Kidney epithelial cell (primary cell): ENCODE data around the gene TERB1. TPM values are rescaled to one million over a fixed set of nuclear protein-coding genes. Genes with fewer than 3 reads are reported as not detected.

Experiments used
- DNase-seq: peaks from one replicate; pipeline ENCODE4 v3.0.0-alpha.2; 2010; ENCODE audit warnings: low read depth
- H3K27me3 ChIP-seq: 2 replicates; pipeline ENCODE4 v1.6.0; 2011; ENCODE audit warnings: low read length; ENCODE audit not compliant: control insufficient read depth, insufficient read depth
- H3K36me3 ChIP-seq: 2 replicates; pipeline ENCODE4 v1.5.1; 2011; ENCODE audit warnings: low read length; ENCODE audit not compliant: control insufficient read depth, insufficient read depth
- H3K4me3 ChIP-seq: 2 replicates; pipeline ENCODE4 v1.5.1; 2011; ENCODE audit warnings: low read depth, mild to moderate bottlenecking, control low read depth, low read length
- total RNA-seq: library from RNA; depleted of rRNA; stranded (reverse); fragments of >200 nt; gene quantifications from 2 replicates; pipeline ENCODE4 v1.2.3, GENCODE V29; 2015
- TF ChIP-seq, protein P1 (sequence below): IDR thresholded peaks from 2 replicates; pipeline ENCODE4 v1.5.1; 2011; ENCODE audit warnings: mild to moderate bottlenecking, moderate library complexity, low read length, control low read depth, inconsistent platforms; ENCODE audit not compliant: insufficient read depth, poor library complexity, severe bottlenecking

The TERB1 gene
- total RNA-seq, 1 donor from 2014 or later = not detected

DNA sequence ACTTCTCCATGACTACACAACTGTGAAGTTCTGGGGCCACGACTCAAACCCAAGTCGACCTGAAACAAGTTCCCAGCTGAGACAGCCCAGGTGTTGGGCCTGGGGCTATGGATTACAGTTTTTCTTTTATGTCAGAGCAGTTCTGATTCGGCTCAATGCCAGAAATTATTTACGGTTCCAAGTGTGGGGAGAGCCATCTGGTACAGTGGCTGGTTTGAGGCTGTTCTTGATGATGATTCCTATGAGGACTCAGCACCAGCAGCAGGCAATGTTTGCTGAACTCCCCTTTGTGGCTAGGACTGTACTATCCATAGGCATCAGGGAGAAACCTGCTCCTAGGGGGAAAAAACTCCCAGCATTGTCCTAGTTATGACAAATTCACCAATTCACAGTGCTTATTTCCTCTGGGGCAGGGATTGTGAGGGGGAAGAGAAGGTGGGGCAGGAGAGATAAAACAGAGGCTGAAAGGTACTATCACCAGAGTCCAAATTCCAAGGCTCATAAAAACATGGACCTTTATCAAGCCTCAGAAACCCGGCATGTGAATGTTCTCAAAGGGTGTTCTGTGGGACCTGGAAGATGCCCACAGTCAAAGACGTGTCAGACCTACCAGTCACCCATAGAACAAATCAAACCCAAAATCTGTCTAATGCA is 86.6 kb downstream of the TERB1 start:
- TF ChIP-seq, protein P1, sequence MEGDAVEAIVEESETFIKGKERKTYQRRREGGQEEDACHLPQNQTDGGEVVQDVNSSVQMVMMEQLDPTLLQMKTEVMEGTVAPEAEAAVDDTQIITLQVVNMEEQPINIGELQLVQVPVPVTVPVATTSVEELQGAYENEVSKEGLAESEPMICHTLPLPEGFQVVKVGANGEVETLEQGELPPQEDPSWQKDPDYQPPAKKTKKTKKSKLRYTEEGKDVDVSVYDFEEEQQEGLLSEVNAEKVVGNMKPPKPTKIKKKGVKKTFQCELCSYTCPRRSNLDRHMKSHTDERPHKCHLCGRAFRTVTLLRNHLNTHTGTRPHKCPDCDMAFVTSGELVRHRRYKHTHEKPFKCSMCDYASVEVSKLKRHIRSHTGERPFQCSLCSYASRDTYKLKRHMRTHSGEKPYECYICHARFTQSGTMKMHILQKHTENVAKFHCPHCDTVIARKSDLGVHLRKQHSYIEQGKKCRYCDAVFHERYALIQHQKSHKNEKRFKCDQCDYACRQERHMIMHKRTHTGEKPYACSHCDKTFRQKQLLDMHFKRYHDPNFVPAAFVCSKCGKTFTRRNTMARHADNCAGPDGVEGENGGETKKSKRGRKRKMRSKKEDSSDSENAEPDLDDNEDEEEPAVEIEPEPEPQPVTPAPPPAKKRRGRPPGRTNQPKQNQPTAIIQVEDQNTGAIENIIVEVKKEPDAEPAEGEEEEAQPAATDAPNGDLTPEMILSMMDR = no peak
- H3K27me3 ChIP-seq = no peaks in the 10 kb centered on the region
- H3K36me3 ChIP-seq = peaks cover 1% of the 10 kb centered on the region
- no peak for DNase-seq
- H3K4me3 ChIP-seq = no peak overlapping the region

DNA sequence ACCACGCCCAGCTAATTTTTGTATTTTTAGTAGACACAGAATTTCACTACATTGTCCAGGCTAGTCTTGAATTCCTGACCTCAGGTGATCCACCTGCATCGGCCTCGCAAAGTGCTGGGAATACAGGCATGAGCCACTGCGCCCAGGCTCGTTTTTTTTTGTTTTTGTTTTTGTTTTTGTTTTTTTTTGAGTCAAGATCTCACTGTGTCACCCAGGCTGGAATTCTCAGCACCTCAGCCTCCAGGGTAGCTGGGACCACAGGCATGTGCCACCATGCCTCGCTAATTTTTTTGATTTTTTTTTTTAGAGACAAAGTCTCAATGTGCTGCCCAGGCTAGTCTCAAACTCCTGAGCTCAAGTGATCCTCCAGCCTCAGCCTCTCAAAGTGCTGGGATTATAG is 87.3 kb downstream of the TERB1 start:
- no peak for DNase-seq
- no peak overlapping the region for H3K4me3 ChIP-seq
- peaks cover 1% of the 10 kb centered on the region for H3K36me3 ChIP-seq
- TF ChIP-seq, protein P1 = no peak
- H3K27me3 ChIP-seq = no peaks in the 10 kb centered on the region

DNA sequence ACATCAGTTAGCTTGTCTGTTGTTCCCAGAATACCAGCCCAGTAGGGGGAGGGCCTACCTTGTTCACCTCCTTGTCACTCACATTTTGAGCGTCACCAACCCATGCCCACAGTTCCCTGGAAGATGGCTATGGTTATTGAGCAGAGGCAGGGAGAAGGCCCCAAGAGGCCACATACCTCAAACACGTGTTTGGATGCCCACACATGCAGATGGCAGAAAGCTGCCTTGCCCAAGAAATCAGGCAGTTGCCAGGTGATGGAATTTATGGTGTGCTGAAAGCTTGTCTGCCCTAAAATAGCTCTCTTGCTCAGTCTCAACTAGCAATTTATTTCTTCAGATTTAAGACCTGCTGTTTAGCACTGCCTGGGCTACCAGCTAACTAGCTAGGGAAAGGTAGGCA is 88.3 kb downstream of the TERB1 start:
- DNase-seq = no peak
- no peaks in the 10 kb centered on the region for H3K27me3 ChIP-seq
- TF ChIP-seq, protein P1 = no peak
- peaks cover 1% of the 10 kb centered on the region for H3K36me3 ChIP-seq
- no peak overlapping the region for H3K4me3 ChIP-seq

DNA sequence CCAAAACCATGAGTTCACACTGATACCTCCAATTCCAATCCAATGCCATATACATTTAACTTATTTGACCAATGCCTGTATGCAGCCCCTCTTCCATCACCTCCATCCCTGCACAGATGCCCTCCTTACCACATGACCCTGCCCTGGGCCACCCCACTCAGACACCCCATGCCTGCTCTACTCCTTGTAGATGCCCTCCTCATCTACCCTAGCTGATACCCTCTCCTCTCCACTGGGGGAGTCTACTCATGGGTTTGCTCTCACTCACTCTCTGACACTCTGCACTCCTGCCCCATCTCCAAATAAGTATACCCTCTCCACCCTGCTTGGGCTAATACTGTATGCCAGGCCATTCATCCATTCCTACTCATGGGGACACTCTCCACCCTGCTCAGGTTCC is 88.9 kb downstream of the TERB1 start:
- H3K36me3 ChIP-seq = no peaks in the 10 kb centered on the region
- no peaks in the 10 kb centered on the region for H3K27me3 ChIP-seq
- TF ChIP-seq, protein P1 = no peak
- no peak for DNase-seq
- H3K4me3 ChIP-seq = no peak overlapping the region

DNA sequence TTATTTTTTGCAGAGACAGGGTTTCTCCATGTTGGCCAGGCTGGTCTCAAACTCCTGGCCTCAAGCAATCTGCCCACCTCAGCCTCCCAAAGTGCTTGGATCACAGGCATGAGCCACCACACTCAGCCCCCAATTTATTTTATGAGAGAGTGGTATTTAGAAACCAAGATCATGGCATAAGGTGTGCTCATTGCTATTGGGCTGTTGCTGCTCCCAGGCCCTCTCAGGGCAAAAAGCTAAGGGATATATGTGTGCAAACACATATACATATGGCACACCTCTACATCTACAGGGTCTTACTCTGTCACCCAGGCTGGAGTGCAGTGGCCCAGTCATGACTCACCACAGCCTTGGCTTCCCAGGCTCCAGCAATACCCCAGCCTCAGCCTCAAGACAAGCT is 89.8 kb downstream of the TERB1 start:
- H3K36me3 ChIP-seq = no peaks in the 10 kb centered on the region
- no peak overlapping the region for H3K4me3 ChIP-seq
- TF ChIP-seq, protein P1 = no peak
- DNase-seq = no peak
- H3K27me3 ChIP-seq = no peaks in the 10 kb centered on the region

DNA sequence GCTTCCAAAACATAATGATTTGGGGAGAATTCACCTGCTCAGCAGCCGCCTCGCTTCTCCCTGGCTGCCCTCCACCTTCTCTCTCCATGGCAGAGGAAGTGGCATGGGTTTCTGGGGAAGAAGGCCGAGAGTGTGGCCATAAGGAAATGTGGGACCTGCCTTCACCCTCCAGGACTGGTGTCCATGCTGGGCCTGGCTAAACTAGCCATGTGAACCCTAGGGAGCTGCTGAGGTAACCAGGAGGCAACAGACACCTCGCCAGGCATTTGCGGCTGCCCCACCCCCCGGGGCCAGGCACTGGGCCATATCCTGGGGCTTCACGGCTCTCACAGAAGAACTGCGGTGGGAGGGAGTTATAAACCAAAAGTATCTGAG is 94.9 kb downstream of the TERB1 start:
- Histone ChIP-seq H3K4me3 (no peak overlapping the region), H3K36me3 (no peaks in the 10 kb centered on the region), H3K27me3 (no peaks in the 10 kb centered on the region)
- no peak for DNase-seq
- TF ChIP-seq, protein P1 = no peak
